GM19455 (cell line): ENCODE results near the gene PREX1.
"Not testable (repeated sequence)": the region's sequence is repeated elsewhere in the genome, so short reads cannot be mapped to it uniquely, and the experiment has no call there.

Experiments
- ATAC-seq: cut with Tn5 transposase; IDR thresholded peaks from one replicate; pipeline ENCODE4 v1.9.1; 2021; ENCODE audit not compliant: unreplicated experiment

Gene PREX1

DNA sequence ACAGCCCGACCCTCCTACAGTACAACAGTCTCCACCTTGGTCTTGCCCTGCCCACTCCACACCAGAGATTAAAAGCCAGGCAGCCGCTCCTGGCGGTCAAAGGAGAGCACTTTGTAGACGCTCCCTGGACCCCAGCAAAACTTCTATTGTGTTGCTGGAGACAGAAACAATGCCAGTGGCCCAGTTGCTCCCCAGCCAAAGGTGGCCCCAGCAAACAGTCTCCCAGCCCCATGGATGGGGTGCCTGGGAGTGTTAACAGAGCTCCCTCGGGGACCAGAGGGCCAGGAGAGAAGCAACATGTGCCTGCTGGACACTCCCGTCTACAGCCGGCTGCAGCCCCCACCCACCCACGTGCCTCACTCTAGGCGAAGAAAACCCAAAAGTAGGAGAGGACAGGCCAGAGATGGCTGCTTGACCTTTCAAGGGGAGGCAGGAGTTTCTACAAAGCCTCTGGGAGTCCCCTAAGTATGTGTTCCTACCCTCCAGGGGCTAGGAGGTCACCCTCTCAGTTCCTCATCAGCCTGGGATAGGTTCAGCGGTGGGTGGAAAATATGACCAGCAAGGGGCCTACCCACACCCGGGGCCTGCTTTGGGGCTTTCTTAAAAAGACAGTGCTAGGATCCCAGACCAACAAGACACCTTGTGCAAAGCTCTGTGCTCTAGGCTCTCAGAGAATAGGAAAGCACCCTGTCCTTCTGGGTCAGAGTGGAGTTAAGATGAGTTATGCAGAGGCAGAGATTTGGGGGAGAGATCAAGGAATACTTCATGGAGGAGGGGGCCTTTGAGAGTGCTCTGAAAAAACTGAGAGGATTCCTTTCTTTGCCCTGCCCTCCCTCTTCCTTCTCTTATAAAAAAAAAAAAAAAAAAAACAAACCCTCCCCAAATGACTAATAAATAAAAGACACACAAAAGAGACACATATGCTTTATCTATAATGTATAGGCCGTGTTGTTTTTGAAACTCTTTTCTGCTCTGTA, 19.0 kb upstream of the PREX1 start:
- peak; percentile 93 for ATAC-seq

DNA sequence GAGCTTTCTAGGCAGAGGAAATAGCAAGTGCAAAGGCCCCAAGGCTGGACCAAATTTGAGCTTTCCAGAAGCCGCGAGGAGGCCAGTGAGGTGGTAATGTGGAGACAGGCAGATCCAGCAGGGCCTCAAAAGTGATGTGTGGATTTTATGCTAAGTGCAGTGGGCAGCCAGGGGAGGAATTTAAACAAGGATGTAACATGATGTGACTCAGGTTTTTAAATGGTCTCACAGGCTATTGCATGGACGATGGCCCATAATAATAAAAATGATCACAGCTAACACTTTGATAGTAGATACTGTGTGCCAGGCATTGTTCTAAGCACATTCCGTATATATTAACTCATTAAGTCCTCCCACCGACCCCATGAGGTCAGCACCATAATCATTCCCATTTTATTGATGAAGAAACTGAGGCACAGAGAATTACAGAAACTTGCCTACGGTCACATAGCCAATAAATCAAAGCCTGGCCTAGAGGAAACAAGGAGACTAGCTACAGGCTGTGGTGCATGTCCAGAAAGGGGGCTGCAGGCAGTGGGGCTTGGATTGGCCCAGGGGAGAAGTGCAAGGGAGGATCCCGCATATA, 18.0 kb upstream of the PREX1 start:
- ATAC-seq, result no peak

DNA sequence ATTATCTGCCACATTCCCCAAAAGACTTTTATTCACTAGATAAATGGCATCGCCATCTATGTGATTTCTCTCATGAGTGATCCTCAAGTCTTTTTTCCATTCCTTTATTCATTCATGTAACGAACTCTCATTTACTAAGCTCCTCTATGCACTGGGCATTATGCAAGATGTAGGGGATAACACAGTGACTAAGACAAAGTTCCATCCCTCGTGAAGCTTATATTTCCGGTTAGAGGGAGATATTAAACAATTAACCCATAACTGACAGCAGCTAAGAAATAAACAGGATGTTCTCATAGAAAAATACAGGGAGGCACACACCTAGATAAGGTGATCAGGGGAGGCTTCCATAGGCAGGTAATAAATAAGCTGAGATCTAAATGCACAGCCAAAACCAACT, 17.2 kb upstream of the PREX1 start:
- ATAC-seq, result no peak

DNA sequence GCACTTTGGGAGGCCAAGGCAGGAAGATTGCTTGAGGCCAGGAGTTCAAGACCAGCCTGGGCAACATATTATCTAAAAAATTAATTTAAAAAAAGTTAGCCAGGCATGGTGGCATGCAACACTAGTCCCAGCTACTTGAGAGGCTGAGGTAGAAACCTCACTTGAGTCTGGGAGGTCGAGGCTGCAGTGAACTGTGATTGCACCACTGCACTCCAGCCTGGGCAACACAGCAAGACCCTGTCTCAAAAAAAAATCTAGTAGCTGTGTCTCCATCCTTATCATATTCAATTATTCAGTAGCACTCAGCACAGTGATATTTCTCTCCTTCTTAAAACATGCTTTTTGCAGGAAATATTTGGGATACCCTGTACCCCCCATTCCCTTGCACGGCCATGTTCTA, 16.1 kb upstream of the PREX1 start:
- not testable (repeated sequence) for ATAC-seq

DNA sequence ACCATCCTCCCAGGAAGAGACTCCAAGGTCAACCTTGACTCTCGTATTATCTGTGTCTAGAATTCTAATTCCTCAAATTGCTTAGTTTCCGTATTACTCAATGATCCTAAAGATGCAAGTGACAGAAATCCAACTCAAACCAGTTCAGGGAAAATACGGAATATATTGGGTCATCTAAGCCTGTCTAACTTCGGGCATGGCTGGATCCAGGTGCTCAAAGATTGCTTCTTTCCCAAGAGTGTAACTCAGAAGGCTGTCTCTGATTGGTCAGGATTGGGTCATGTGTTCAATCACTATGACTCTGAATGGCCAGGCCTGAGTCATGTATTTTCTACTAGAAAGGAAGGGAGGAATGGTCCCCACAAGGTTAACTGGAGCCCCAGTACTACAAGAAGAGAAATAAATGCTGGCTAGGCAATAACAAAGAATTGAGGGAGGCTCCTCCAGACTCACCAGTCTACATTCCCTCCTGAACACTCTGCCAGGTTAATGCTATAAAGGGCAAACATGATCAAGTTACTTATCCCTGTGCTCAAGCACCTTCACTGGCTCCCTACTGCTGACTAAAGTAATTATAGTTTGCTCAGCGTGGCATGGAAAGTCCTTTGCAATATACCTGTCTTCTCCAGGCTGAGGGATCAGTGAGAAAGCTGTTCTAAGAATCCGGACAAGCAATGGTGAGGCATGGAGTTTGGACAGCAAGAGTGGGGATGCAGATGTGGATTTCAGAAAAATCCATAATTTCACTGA, 15.4 kb upstream of the PREX1 start:
- ATAC-seq, result no peak

DNA sequence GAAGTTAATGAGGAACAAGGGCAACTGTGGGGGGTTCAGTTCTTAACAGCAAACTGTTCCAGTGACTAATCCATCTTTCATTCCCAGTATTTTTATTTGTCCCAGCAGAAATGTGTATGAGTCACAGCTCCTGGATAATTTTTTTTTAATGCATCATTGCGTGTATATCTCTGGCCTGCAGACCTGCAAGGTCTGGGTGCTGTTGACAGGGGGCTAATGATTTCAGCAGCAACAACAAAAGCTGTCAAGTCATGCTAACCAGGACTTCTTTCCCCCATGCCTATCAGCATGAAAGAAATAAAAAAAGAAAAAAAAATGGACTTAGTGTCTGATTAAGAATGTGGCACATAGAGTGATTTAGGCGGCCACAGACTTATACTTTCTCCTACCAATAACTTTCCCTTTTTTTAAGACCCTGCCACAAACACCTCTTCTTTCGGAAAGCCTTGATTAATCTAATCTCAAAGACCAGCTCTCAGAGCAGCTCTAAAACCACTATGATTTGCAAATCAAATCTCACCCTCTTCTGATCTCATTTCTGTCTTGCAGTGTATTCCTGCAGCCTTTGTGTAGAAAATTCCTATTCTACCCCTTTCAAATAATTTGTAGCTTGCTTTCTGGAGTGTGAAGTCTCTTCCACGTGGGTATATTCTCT, 14.2 kb upstream of the PREX1 start:
- no peak for ATAC-seq

DNA sequence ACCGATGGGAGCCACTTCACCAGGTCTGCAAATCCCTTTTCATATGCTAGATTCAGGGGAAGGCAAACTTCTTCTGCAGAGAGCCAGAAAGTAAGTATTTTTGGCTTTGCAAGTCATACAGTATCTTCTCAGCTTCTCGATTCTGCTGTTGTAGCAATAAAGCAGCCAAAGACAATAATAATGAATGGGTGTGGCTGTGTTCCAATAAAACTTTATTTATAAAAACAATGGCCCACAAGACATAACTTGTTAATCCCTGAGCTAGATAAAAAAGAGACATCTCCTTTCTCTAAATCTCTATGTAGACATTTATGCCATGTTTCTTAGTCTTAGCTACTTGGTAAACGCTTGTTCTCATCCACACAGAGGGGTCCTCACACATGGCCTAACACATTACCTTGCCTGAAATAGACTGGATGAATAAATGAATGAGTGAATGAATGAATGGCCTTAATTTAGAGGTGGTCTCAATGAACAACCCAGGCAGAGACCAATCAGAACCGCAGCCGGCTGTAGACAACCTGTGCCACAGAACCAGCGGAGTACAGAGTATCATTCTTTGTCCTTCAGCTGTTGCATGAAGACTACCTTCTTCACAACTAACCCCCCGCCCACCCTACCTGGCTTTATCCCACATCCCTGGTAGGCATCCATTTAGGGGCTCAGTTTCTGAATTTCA, 13.5 kb upstream of the PREX1 start:
- no peak for ATAC-seq

DNA sequence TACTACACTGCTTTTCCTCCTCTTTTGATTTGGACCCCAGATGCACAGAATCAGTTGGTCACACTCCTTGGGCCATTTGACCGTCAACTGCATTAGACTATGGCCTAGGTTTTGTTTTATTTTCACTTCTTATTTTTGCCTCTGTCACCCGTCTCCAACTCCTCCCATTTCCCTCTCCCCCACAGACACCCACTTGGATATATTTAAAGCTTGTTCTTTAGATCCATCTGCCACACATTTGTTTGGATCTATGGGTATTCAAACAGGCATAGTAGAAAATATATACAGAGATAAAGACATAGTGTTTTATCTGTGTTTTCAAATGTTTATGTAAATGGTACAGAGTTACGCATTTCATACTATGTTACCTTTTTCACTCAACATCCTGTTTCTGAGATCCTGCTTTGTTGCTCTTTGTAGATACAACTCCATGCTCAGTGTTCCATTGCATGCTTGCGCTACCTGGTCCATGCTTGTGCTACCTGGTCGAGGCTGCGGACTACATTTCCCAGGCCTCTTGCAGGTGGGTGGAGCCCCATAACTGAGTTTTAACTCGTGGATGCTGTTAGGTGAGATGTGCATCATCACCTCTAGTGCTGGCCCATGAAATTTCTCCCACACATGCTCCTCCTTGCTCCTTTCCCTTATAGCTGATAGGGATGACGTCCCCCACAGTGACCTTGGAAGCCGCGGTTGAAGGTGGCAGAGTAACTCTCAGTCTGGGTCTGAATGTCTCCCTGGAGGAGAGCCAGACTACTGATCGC, 11.5 kb upstream of the PREX1 start:
- no peak for ATAC-seq

DNA sequence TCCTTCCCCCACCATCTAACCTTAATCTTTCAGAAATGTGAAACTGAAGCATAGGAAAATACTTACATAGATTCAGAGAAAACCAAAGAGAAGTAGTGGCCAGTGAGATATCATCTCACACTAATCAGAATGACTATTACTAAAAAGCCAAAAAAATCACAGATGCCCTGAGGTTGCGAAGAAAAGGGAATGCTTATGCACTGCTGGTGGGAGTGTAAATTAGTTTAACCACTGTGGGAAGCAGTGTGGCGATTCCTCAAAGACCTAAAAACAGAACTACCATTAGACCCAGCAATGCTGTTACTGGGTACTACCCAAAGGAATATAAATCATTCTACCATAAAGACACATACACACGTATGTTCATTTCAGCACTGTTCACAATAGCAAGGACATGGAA, 9.2 kb upstream of the PREX1 start:
- no peak for ATAC-seq

DNA sequence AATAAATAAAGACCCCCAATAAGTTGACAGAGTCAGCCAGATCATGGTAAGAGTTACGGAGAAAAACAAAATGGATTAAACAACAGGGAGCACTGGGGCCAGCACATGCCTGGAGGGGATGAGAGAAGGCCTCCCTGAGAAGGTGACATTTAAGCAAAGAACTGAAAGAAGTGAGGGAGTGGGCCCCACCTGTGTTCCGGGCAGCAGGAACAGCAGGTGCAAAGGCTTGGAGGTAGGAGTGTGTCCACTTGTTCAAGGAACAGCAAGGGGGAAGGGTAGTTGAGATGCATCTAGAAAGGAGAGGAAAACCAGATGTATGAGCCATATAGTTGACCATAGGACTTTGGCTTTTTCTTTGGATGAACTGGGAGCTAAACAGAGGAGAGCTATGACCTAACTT, 7.6 kb upstream of the PREX1 start:
- no peak for ATAC-seq

DNA sequence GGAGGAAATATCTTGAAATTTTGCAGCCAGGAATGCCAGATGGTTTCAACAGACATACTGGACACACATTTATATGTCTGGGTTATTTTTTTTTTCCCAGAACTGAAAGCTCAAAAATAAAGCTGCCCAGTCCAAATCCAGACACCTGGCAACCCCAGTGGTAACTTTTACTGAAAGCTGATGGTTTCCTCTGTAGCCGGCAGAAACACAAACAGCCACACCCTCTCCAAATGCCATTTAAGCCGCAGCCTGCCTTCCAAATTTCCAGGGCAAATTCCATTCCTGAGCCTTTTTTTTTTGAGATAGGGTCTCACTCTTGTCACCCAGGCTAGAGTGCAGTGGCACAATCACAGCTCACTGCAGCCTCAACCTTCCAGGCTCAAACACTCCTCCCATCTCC, 6.5 kb upstream of the PREX1 start:
- no peak for ATAC-seq

DNA sequence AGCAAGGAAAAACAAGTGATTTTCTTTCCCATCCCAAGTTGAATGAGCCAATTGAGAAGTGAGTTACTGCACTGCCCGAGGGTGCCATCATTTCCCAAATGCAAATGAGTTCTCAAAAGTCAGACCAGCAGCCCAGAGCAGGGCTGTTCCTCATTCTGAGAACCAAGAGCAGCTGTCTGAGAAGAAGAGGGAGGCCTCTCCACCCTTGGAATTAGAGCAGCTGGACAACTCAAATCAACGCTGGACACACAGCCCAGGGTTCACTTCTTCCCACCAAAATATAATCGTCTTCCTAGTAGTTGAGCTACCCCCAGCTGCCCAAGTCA, 4.6 kb upstream of the PREX1 start:
- no peak for ATAC-seq

DNA sequence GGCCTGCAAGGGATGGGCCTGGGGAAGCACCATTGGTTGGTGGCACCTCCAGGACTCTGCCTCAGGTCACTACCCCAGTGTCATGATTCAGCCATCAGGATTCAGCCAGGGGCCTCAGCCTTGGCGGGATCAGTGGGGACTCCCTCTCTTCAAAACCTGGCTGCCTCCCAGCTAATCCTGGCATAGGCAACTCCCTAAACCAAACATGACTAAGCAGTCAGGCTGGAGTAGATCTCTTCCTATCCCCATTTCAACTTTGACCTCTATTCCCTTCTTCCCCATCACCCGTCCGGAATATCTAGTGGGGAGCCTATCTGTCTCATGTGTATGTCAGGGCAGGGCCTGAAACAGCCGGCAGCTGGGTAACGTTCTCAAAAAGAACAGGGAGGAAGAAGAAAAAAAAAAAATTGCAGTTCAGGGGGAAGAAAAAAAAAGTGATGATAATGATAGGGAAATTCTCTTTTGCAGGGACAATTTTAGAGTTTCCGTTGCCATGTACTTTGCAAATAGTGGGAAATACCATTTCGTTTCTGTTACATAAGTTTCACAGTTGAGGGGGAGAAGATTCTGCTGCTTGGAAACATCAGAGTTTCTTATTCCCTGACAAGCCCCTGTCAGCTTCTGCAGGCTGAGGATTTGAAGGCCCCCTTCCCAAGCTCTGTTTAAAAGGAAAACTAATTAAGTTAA, 4.1 kb upstream of the PREX1 start:
- ATAC-seq, result no peak

DNA sequence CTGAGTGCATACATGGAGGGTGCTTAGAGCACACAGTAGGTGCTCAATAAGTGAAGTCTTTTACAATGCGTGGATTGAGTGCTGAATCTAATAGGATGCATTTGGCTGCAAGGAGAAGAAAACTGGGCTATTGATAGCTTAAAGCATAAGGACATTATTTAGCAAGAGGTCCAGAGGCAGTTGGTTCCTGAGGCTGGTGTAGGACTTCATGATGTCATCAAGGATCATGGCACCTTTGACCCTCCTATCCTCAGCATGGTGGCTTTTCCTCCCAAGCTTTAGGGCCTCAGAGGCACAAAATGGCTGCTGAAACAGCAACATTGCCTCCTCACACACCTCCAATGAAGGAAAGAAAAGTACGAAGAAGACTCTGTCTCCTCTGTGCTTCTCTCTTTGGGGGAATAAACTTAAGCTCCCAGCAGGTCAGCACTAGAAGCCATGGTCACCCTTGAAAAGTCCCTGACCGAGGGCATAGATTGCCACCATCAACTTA, 3.1 kb upstream of the PREX1 start:
- ATAC-seq, result no peak

DNA sequence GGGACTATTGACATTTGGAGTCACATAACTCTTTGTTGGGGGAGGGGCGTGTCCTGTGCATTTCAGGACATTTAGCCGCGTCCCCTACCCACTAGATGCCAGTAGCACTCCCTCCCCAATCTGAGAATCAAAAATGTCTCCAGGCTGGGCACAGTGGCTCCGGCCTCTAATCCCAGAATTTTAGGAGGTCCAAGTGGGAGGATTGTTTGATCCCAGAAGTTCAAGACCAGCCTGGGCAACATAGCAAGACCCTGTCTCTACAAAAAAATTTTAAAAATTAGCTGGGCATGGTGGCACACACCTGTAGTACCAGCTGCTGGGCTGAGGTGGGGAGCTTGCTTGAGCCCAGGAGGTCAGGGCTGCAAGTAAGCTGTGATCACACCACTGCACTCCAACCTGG, 2.1 kb upstream of the PREX1 start:
- no peak for ATAC-seq

DNA sequence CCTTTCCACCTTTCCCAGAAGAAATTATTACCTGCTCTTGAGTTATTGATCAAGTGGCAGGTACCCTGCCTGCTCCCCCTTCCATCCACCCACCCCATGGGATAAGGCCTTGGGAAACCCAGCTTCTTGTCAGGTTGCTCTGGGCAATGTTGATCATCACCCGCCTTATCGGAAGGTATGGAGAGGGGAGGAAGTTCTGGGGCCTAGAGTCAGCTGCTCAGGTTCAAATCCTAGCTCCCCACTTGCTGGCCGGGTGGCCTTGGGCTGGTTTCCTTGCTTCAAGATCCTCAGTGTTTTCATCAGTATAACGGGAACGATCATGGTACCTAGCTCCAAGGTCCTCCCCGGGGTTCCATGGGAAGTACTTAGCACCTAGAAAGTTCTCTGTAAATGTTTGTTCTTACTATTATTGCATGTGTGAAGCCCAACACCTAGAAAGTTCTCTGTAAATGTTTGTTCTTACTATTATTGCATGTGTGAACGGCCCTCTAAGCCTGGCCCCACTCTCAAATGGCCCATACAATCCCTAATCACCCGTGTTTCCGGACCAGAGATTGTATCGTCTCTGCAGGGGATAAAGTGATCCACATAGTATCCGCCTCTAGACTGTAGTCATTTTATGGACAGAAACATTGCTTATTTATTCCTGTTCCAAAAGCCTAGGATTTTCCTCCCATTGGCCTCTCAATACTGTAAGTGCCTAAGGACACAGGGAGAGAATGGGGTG, 1.1 kb upstream of the PREX1 start:
- no peak for ATAC-seq

DNA sequence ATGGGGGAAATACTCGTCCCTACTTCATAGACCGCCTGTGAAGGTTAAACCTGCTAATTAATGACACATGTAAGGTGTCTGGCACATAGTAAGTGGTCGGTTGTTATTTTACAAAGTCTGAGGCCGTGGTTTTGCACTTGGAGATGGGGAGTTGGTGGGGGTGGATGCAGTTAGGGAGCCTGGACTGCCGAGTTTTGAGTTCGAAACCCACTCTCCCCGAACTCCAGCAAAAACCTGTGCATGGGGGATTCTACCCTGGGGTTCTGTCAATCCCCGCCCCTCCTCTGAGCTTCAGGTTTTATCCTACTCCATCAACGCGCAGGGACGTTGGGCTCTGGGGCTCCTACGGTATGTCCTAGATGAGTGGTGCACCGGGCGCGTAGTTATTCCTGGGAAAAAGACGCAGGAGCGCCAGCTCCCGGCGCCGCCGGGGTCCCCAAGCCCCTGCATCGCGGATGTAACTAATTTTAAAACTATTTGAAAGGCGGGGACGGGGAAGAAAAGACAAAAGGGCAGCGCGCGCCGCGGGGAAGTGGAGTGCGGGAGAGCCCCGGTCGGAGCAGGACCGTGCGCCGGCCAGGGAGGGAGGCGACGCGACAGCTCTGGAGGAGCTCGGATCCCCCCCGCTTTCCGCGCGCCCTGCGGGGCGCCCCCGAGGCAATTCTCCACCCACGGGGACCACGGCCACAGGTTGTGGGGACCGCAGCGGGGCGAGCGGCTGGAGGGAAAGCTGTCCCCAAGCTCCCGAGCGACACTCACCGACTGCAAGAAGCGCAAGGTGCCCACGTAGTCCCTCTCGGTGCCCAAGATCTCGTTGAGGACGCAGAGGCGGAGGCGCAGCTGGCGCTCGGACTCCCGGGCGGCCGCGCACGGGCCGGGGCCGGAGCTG, 672 bp downstream of the PREX1 start:
- peak; percentile 18 for ATAC-seq

DNA sequence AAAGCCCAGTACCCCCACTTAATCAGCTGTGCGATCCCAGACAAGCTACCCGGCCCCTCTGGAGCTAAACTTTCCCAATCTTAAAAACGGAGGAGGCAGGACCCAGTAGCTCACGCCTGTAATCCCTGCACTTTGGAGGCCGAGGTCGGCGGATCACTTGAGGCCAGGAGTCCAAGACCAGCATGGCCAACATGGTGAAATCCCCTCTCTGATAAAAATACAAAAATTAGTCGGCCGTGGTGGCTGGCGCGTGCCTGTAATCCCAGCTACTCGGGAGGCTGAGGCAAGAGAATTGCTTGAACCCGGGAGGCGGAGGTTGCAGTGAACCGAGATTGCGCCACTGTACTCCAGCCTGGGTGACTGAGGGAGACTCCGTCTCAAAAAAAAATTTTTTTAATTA, 1.3 kb downstream of the PREX1 start:
- not testable (repeated sequence) for ATAC-seq
